Kidney (tissue), 14 donors: Measurements from ENCODE around the gene KCNQ1. TPM values are rescaled to one million over a fixed set of nuclear protein-coding genes. Genes with fewer than 3 reads are reported as not detected.

Experiments
- DNase-seq, 5 donors: peaks; one replicate each; pipeline ENCODE4 v3.0.0-alpha.2; 2013 to 2020
- FAIRE-seq: peaks from 2 replicates; lab custom pipeline; 2012; peaks lifted over from hg19 to GRCh38; lab: Jason Lieb, UNC
- H3K27ac ChIP-seq, 2 donors: one replicate each; pipeline ENCODE4 v1.7.0; 2013; ENCODE audit warnings: low read depth in 2 of 2, low read length in 2 of 2, inconsistent platforms in 1 of 2
- H3K27me3 ChIP-seq: one replicate; pipeline ENCODE4 v1.7.1; 2013; ENCODE audit warnings: low read length, inconsistent platforms; ENCODE audit not compliant: control insufficient read depth, insufficient read depth
- H3K36me3 ChIP-seq, 3 donors: one replicate each; pipeline versions ENCODE4 v1.7.0 to v1.7.1; 2013; ENCODE audit warnings: low read length in 3 of 3, control low read depth in 1 of 3, inconsistent platforms in 1 of 3; ENCODE audit not compliant: insufficient read depth in 3 of 3, control insufficient read depth in 2 of 3
- H3K4me1 ChIP-seq, 3 donors: one replicate each; pipeline versions ENCODE4 v1.7.0 to v1.7.1; 2013; ENCODE audit warnings: low read length in 3 of 3, inconsistent platforms in 1 of 3, low read depth in 1 of 3; ENCODE audit not compliant: control insufficient read depth in 2 of 3, insufficient read depth in 2 of 3
- H3K4me3 ChIP-seq, 3 donors: one replicate each; pipeline versions ENCODE4 v1.7.0 to v1.8.1; 2013; ENCODE audit warnings: low read length in 3 of 3, control low read depth in 1 of 3, inconsistent platforms in 1 of 3
- H3K9ac ChIP-seq, 3 donors: one replicate each; pipeline versions ENCODE4 v1.7.0 to v1.7.1; 2013; ENCODE audit warnings: low read length in 3 of 3, control low read depth in 1 of 3, inconsistent platforms in 1 of 3
- H3K9me3 ChIP-seq, 3 donors: one replicate each; pipeline versions ENCODE4 v1.7.0 to v1.7.1; 2013; ENCODE audit warnings: low read length in 3 of 3, control low read depth in 1 of 3, inconsistent platforms in 1 of 3; ENCODE audit not compliant: control insufficient read depth in 2 of 3, insufficient read depth in 1 of 3
- CTCF ChIP-seq: IDR thresholded peaks from 3 replicates; pipeline ENCODE4 v1.5.1; 2012; ENCODE audit warnings: mild to moderate bottlenecking, moderate library complexity, borderline replicate concordance; ENCODE audit not compliant: insufficient read depth; ENCODE audit errors: extremely low read depth
- intact Hi-C: fragments of 100-400 bp; cut with DNase I; formaldehyde crosslinking; loops from one replicate; pipeline ENCODE4 v1.11.1; 2022
- polyA plus RNA-seq: library from polyadenylated mRNA; stranded (reverse); fragments of 350-450 nt; fragmentation: Illumina TruSeq; extraction: RNeasy Lipid Tissue Mini Kit (QIAGEN cat#74804); gene quantifications from one replicate; pipeline ENCODE4 v1.2.3, GENCODE V29; 2014; ENCODE audit warnings: low read depth, low replicate concordance; ENCODE audit not compliant: insufficient read depth
- total RNA-seq: library from RNA; stranded (reverse); fragmentation: NEBNext Ultra II Directional; extraction: Animal tissue kit (Norgen Biotek cat#: 25700); gene quantifications from one replicate; pipeline ENCODE4 v1.2.1, GENCODE V29; 2021
- donor health status: control.
- donor health status: control.
- donor health status: control.
- donor health status: control.
- donor health status: control.
- donor health status: DM: yes; HTN: yes; CAD: no.
- donor health status: Normal renal cell carcinoma (clear cell type).

Gene KCNQ1
- total and polyA plus RNA-seq, 2 donors from 2014 or later = 45.5 to 49.4 TPM

DNA sequence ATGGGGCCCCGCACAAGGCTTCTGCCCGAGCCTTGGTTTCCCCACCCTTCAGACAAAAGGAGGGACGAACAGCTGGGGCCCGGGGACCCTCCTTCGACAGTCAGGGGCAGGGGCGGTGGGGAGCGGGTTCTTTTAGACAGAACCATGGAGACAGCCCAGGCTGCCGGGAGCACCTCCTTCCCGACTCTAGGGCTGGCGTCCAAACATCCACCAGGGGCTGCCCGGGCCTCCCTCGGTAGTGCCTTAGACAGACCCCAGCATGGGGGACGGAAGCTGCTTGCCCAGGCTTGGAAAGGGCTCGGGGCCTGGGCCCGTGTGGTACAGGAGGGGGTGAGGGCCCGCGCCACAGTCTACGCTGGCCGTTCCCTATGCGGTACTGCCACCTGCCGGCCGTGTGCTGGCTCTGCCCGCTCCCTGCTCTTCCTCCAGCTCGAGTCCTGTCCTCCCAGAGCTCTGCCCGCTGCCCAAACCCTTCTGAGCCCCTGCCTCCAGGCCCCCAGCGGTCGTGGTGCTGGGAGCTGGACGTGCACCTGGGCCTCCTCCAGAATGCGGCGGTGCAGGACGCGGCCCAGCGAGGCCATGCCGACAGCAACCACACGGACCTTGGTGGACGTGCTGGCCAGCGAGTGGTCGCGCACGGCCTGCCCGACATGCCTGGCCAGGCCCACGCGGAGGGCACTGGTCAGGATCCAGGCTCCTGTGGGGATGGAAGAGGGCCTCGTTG is 24.1 kb upstream of the KCNQ1 start:
- no peak overlapping the region for H3K27ac ChIP-seq
- no peak overlapping the region for H3K4me3 ChIP-seq
- H3K36me3 ChIP-seq = no peaks in the 10 kb centered on the region
- no peak overlapping the region for H3K9ac ChIP-seq
- H3K4me1 ChIP-seq = peaks cover 0 to 3% (median 0%) of the 10 kb centered on the region in 3 donors
- DNase-seq (peak; percentile 83 to 93 (median 92)), FAIRE-seq (no peak)
- peak; percentile 98 for TF ChIP-seq CTCF
- intact Hi-C loops = loop anchor here (5.0 to 10.0 kb wide), 2 partner anchors 223 to 464 kb away; partner anchors contain the start of gene CDKN1C
- H3K9me3 ChIP-seq = no peaks in the 10 kb centered on the region
- H3K27me3 ChIP-seq = no peaks in the 10 kb centered on the region

- no peaks in the 10 kb centered on the region for H3K27me3 ChIP-seq
- no peaks in the 10 kb centered on the region for H3K9me3 ChIP-seq
- no peak for DNase-seq
- no peaks in the 10 kb centered on the region for H3K36me3 ChIP-seq
- intact Hi-C loops = loop anchor here (5.0 to 10.0 kb wide), 2 partner anchors 224 to 463 kb away; partner anchors contain the start of gene CDKN1C
- no peak overlapping the region for H3K4me3 ChIP-seq
- no peak overlapping the region for H3K27ac ChIP-seq
- peaks cover 0 to 3% (median 0%) of the 10 kb centered on the region in 3 donors for H3K4me1 ChIP-seq
- TF ChIP-seq CTCF = no peak
- FAIRE-seq = no peak
- H3K9ac ChIP-seq = no peak overlapping the region
These were observed 23.4 kb upstream of the KCNQ1 start for GRCh38 chr11:2421226-2421994.

- DNase-seq (peak in 2 of 5 donors; percentile 62 to 80), FAIRE-seq (no peak)
- intact Hi-C loops = loop anchor here (5.0 to 10.0 kb wide), 2 partner anchors 225 to 463 kb away; partner anchors contain the start of gene CDKN1C
These were observed 22.8 kb upstream of the KCNQ1 start for GRCh38 chr11:2421996-2422395.

More at GRCh38 chr11:2421996-2422395, 22.8 kb upstream of the KCNQ1 start:
- Histone ChIP-seq H3K9me3 (no peaks in the 10 kb centered on the region), H3K4me3 (no peak overlapping the region), H3K27ac (no peak overlapping the region), H3K4me1 (peaks cover 0 to 3% (median 0%) of the 10 kb centered on the region in 3 donors), H3K36me3 (no peaks in the 10 kb centered on the region), H3K27me3 (no peaks in the 10 kb centered on the region), H3K9ac (no peak overlapping the region)
- TF ChIP-seq CTCF = no peak
